ENCODE data around the gene LRRC73. TPM values are rescaled to one million over a fixed set of nuclear protein-coding genes. Genes with fewer than 3 reads are reported as not detected.
"Not testable (repeated sequence)": the region's sequence is repeated elsewhere in the genome, so short reads cannot be mapped to it uniquely, and the experiment has no call there.

The LRRC73 gene
- total and polyA plus RNA-seq, 9 of the 15 experiments (the other 6 are each of a cell fraction or from before 2014, with no cell fraction given), result 0.07 to 0.55 (median 0.16) TPM; not detected in 3

- H3K79me2 ChIP-seq (ENCODE audit: control insufficient read depth, insufficient read depth, low read length); intact Hi-C loops (cut with micrococcal nuclease); H3K4me1 ChIP-seq (replicated peaks in 1 of 2; ENCODE audit: control insufficient read depth in 2 of 2, insufficient read depth in 2 of 2, low read length in 2 of 2); BruUV-seq (replicated peaks); in situ Hi-C loops (cut with MboI); H3K4me3 ChIP-seq; ATAC-seq; CTCF ChIA-PET (ENCODE audit: low intra/inter-chr PET ratio); H4K20me1 ChIP-seq (replicated peaks; ENCODE audit: control insufficient read depth, insufficient read depth, low read length); H3K9me1 ChIP-seq (ENCODE audit: control insufficient read depth, insufficient read depth, low read length); H3K4me2 ChIP-seq (ENCODE audit: insufficient read depth, low read length); H3K27me3 ChIP-seq (ENCODE audit: control insufficient read depth in 2 of 2, insufficient read depth in 2 of 2, low read length in 2 of 2); DNase-seq (ENCODE audit: extremely low read depth in 1 of 4, low spot score in 3 of 4); FAIRE-seq; H3K9ac ChIP-seq (ENCODE audit: insufficient read depth in 1 of 2, low read depth in 2 of 2, low read length in 2 of 2); H2AFZ ChIP-seq (ENCODE audit: low read depth, low read length); H3K27ac ChIP-seq (ENCODE audit: extremely low read depth, low read depth, low read length); H3K9me3 ChIP-seq (replicated peaks; ENCODE audit: control insufficient read depth, insufficient read depth, low read depth, low read length): not testable (repeated sequence)
- TF ChIP-seq POLR2G (IDR thresholded peaks at IDR 0.05; ENCODE audit: low read depth, low read length) (peak; percentile 10; the same call in 1 of the 2 replicates), RBFOX2 (IDR thresholded peaks at IDR 0.05; ENCODE audit: low read depth, low read length) (0 out of 2 replicates have a peak, but pooled peaks have one; percentile 14)
- WGBS (ENCODE audit: insufficient coverage, low coverage, missing lambda C conversion rate), result 94% methylated on average over 11 of the region's 17 CpGs
- POLR2A ChIA-PET, result interaction anchor here (0.6 to 3.7 kb wide), 3 partner anchors 13 to 318 kb away, joined by 4 to 21 read pairs (median 6); no protein-coding TSS in a partner anchor
- peaks cover 87% of the 10 kb centered on the region for H3K36me3 ChIP-seq (ENCODE audit: control insufficient read depth, insufficient read depth, low read length)
Observed at GRCh38 chr6:43538986-43539385, 28.8 kb upstream of the LRRC73 start.

- H3K4me3 ChIP-seq, result no peak overlapping the region
- no peaks in the 10 kb centered on the region for H3K79me2 ChIP-seq (ENCODE audit: control insufficient read depth, insufficient read depth, low read length)
- H3K9me1 ChIP-seq (ENCODE audit: control insufficient read depth, insufficient read depth, low read length), result no peaks in the 10 kb centered on the region
- no peak overlapping the region for H2AFZ ChIP-seq (ENCODE audit: low read depth, low read length)
- no peak overlapping the region for H3K9ac ChIP-seq (ENCODE audit: insufficient read depth in 1 of 2, low read depth in 2 of 2, low read length in 2 of 2)
- ATAC-seq (no peak), DNase-seq (ENCODE audit: extremely low read depth in 1 of 4, low spot score in 3 of 4) (no peak), FAIRE-seq (no peak)
- WGBS (ENCODE audit: insufficient coverage, low coverage, missing lambda C conversion rate), result 91% methylated on average over 1 of the region's 1 CpG
- ChIA-PET POLR2A (interaction anchor here (0.6 to 8.1 kb wide), 8 partner anchors 9 to 239 kb away, joined by 3 to 89 read pairs (median 4); partner anchors contain the start of genes POLR1C and YIPF3), CTCF (ENCODE audit: low intra/inter-chr PET ratio) (no interaction called here)
- peaks cover 90% of the 10 kb centered on the region for H3K36me3 ChIP-seq (ENCODE audit: control insufficient read depth, insufficient read depth, low read length)
- BruUV-seq (replicated peaks), result no TSS peak
- H3K4me1 ChIP-seq (replicated peaks in 1 of 2; ENCODE audit: control insufficient read depth in 2 of 2, insufficient read depth in 2 of 2, low read length in 2 of 2), result no peaks in the 10 kb centered on the region
- no peaks in the 10 kb centered on the region for H3K9me3 ChIP-seq (replicated peaks; ENCODE audit: control insufficient read depth, insufficient read depth, low read depth, low read length)
- no peaks in the 10 kb centered on the region for H4K20me1 ChIP-seq (replicated peaks; ENCODE audit: control insufficient read depth, insufficient read depth, low read length)
- in situ Hi-C loops (cut with MboI), result no loop called here
- no peak overlapping the region for H3K4me2 ChIP-seq (ENCODE audit: insufficient read depth, low read length)
- no peaks in the 10 kb centered on the region for H3K27me3 ChIP-seq (ENCODE audit: control insufficient read depth in 2 of 2, insufficient read depth in 2 of 2, low read length in 2 of 2)
- H3K27ac ChIP-seq (ENCODE audit: extremely low read depth, low read depth, low read length), result no peak overlapping the region
- intact Hi-C loops (cut with micrococcal nuclease), result no loop called here
- TF ChIP-seq SP1 (CRISPR knock-in tag; IDR thresholded peaks at IDR 0.05) (no peak), SIRT6 (IDR thresholded peaks at IDR 0.05; ENCODE audit: low read depth, low read length) (no peak), KLF6 (CRISPR knock-in tag; IDR thresholded peaks at IDR 0.05; ENCODE audit: borderline replicate concordance) (no peak), TEAD2 (tag; IDR thresholded peaks at IDR 0.05) (no peak), NCOA6 (IDR thresholded peaks at IDR 0.05) (no peak), ZNF217 (CRISPR knock-in tag; IDR thresholded peaks at IDR 0.05) (no peak), CLOCK (CRISPR knock-in tag; IDR thresholded peaks at IDR 0.05; ENCODE audit: borderline replicate concordance) (no peak), ILK (tag; IDR thresholded peaks at IDR 0.05; ENCODE audit: borderline replicate concordance, low read depth) (no peak), IFI16 (CRISPR knock-in tag; IDR thresholded peaks at IDR 0.05) (no peak), YY1 (IDR thresholded peaks at IDR 0.05; ENCODE audit: borderline replicate concordance in 1 of 3, control insufficient read depth in 1 of 3, extremely low read depth in 1 of 3, insufficient read depth in 3 of 3, insufficient read length in 1 of 3, insufficient replicate concordance in 2 of 3, low read depth in 1 of 3, low read length in 2 of 3) (no peak), ZNF707 (CRISPR knock-in tag; conservative IDR thresholded peaks at IDR 0.05) (no peak)
Observed at GRCh38 chr6:43532201-43532600, 22.1 kb upstream of the LRRC73 start.

Data from K562 (cell line).